GM03348 (cell line): ENCODE measurements around the gene KIT.

Experiments used
- DNase-seq: peaks from one replicate; pipeline ENCODE4 v3.0.0; 2012; ENCODE audit warnings: low spot score

The KIT gene

GRCh38 chr4:54703182-54703581 is 45.4 kb downstream of the KIT start:
- no peak for DNase-seq

- no peak for DNase-seq
Measured at GRCh38 chr4:54707406-54707805, 49.6 kb downstream of the KIT start.

GRCh38 chr4:54708339-54709279 is 50.9 kb downstream of the KIT start:
- no peak for DNase-seq

- DNase-seq = no peak
Measured at GRCh38 chr4:54709400-54709799, 51.6 kb downstream of the KIT start.

- no peak for DNase-seq
Measured at GRCh38 chr4:54712206-54712605, 54.4 kb downstream of the KIT start.

GRCh38 chr4:54714631-54715030 is 56.9 kb downstream of the KIT start:
- DNase-seq = no peak

GRCh38 chr4:54716478-54717065 is 58.8 kb downstream of the KIT start:
- no peak for DNase-seq

GRCh38 chr4:54717694-54718093 is 59.9 kb downstream of the KIT start:
- DNase-seq = no peak

GRCh38 chr4:54719378-54719777 is 61.6 kb downstream of the KIT start:
- no peak for DNase-seq

- DNase-seq = no peak
Measured at GRCh38 chr4:54723220-54723619, 65.5 kb downstream of the KIT start.

GRCh38 chr4:54723820-54724219 is 66.1 kb downstream of the KIT start:
- DNase-seq = no peak

- no peak for DNase-seq
Measured at GRCh38 chr4:54726907-54727306, 69.2 kb downstream of the KIT start.

- no peak for DNase-seq
Measured at GRCh38 chr4:54727346-54727745, 69.6 kb downstream of the KIT start.

GRCh38 chr4:54728368-54728767 is 70.6 kb downstream of the KIT start:
- DNase-seq = no peak

- DNase-seq = no peak
Measured at GRCh38 chr4:54729256-54729655, 71.5 kb downstream of the KIT start.

- no peak for DNase-seq
Measured at GRCh38 chr4:54730581-54730980, 72.8 kb downstream of the KIT start.

GRCh38 chr4:54731552-54731951 is 73.8 kb downstream of the KIT start:
- DNase-seq = no peak

GRCh38 chr4:54731976-54732375 is 74.2 kb downstream of the KIT start:
- no peak for DNase-seq

- no peak for DNase-seq
Measured at GRCh38 chr4:54737421-54737820, 79.7 kb downstream of the KIT start.

- DNase-seq = no peak
Measured at GRCh38 chr4:54741202-54741601, 83.4 kb downstream of the KIT start.

GRCh38 chr4:54742636-54743399 is 85.1 kb downstream of the KIT start:
- no peak for DNase-seq

- no peak for DNase-seq
Measured at GRCh38 chr4:54743562-54743961, 85.8 kb downstream of the KIT start.

GRCh38 chr4:54744487-54744886 is 86.7 kb downstream of the KIT start:
- no peak for DNase-seq
